HS-27A (cell line): ENCODE results near the gene SPRY2.
"Not testable (repeated sequence)": the region's sequence is repeated elsewhere in the genome, so short reads cannot be mapped to it uniquely, and the experiment has no call there.

Experiments used
- DNase-seq: peaks from one replicate; pipeline ENCODE4 v3.0.0-alpha.2; 2012; ENCODE audit warnings: low read depth, missing footprints

Gene SPRY2

DNA sequence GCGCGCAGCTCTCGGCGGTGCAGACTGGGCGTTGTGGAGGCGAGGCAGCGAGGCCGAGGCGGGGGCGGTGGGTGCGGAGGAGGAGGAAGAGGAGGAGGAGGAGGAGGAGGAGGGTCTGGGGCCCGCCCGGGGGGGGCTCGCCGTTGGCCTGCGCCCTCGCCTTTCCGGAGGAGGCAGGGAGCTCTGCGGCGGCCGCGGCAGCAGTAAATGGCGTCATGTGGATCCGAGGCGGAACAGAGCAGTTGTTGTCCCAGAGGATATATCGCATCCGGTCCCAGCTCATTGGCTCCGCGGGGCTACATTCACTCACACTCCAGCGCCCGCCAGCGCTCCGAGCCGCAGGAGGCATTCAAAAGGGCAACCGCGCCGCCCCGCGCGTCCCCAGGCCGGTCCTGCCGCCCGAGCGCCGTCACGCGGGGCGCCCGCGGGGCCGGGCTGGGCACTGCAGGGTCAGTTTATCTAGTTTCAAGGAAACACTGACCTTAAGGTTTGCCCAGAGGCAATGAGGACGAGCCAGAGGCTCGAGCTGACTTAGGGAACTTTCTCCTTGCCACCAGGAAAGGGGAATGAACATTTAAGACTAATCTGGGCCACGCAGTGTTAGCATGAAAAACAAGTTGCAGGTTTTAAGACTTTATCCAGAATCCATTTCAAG is at the start of gene SPRY2:
SPRY2 (minus strand) TSS at position 26 of the 655 bp plus-strand sequence. CDS start 3,421 bp downstream, outside the sequence.
- peak; percentile 77 for DNase-seq

GRCh38 chr13:80390338-80390737 is 49.4 kb upstream of the SPRY2 start:
- no peak for DNase-seq

GRCh38 chr13:80389073-80390038 is 48.4 kb upstream of the SPRY2 start:
- no peak for DNase-seq

GRCh38 chr13:80388506-80388905 is 47.6 kb upstream of the SPRY2 start:
- no peak for DNase-seq

DNA sequence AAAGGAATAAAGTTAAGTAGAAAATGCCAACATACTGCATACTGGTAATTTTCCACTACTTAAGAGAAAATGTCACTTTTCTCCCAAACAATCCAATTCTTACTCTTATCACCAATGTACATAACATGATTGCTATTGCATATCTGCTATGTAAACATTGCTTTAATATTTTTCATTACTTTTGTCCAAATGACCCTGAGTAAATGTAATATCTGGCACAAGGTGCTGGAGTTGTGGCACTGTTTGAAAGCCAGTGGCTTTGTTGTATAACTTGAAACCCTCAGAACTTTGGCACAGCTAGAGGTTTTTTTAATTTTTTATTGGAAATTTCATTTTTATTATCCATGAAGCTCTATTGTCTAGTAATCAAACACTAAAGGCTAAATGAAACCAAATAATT is 45.7 kb upstream of the SPRY2 start:
- DNase-seq: no peak

- DNase-seq: no peak
Measured at GRCh38 chr13:80386002-80386401, 45.1 kb upstream of the SPRY2 start.

DNA sequence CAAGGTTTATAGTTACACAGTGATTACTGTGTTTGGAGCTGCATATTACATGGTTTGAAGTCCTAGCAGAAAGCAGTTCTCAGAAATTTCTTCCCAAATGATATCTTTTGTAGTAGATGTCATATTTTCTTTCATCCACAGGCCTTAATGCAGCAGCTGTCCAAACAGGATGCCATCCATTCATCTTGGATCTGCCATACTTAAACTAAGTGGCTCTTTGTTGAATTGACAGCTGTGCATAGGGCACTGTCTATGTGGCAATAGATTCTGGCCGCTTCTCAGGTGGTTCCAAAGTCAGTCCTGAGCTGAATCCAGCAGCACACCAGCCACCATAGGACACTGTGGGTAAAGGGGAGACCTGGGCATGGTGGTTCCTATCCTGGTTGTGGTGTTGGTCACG is 41.6 kb upstream of the SPRY2 start:
- DNase-seq: no peak

DNA sequence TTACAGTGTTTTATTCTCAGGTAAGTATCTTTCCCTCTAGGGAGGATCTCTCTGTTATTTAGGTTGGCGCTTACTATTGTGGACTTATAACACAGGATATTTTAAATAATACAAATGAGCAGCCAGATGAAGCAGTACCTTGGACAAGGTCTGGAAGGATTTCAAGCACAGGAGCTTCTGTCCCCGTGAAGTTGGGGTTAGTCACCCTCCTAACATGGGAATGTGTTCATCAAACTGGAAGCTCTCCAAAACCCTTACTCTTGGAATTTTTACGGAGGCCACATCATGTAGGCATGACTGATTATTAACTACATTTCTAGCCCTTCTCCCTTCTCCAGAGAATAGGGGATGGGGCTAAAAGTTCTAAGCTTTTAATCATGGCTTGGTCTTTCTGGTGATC is 38.3 kb upstream of the SPRY2 start:
- peak; percentile 7 for DNase-seq

DNA sequence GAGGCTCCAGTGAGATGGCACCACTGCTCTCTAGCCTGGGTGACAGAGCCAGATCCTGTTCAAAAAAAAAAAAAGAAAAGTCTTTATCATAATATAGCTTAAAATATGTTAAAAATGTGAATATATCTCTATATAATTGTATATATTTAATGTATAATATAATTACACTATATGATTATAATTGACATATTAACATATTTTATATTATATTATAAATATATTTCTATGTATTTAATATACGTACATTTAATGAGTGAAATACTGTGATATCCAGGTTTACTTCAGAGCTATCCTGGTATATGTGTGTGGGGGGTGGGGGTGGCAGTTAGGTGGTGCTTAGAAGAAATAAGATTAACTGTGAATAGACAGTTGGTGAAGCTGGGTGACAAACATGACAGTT is 35.6 kb upstream of the SPRY2 start:
- DNase-seq: no peak

DNA sequence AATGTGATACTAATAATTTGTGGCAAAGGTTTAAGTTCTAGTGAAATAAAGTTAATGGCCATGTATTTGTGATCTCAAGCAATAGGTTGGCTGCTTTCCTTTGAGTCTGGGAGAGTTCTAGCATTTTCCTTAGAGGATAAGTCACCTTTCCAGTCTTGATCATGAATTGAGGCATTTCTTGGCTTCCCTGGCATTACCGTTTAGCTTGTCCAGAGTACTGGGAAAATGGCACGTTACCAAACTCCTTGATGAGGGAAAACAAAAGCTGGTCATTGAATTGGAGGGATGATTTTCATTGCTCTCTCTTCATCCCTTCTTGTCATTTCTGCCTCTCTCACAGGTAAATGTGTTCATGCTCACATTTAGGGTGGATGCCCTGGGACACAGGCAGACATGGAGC is 34.0 kb upstream of the SPRY2 start:
- no peak for DNase-seq

DNA sequence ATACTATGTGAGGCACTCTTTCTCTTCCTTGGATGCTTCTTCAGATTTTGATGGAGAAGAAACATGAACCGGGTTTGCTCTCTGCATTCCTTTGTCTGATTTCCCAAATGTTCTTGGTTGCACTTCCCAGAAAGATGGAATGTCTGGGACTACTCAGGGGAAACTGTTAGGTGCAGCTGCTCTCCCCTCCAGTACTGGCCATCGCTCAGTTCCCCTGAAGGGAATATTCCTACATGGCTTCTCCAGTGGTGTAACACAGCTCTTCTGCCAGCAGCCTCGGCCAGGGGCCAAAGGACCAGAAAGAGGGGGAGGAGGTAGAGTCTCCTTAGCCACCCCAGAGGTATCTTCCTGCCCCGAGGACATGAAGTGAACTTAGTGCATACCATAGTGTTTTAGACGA is 33.5 kb upstream of the SPRY2 start:
- no peak for DNase-seq

DNA sequence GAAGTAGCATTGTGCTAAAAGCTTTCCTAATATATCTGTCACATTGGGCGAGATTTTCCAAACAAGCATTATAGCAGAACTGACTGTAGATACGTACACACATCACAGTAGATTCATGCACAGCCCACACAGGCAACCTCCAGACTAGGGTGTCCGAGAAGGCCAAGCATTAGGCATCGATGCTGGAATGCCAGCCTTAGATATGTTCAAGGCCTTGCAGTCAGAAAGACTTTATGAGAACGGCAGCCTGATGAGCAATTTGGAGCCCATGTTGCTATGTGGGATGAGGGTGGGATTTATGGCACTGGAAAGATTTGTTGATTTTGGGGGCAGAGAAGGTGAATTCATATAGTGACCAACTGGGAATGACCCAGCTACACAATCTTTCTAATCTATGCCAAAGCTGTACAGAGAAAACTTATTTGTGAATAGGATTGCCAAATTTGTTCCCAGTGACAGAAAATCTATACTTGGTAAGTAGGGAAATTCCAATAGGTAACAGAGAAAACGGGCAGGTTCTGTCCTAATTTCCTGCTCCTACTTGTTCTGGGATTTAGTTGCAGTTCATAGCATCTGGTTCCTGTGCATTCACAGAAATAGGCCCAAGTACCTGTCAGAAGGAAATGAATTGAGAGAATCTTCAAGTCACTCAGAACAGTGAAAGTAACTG is 31.0 kb upstream of the SPRY2 start:
- DNase-seq: no peak

- no peak for DNase-seq
Measured at GRCh38 chr13:80367473-80367872, 26.5 kb upstream of the SPRY2 start.

DNA sequence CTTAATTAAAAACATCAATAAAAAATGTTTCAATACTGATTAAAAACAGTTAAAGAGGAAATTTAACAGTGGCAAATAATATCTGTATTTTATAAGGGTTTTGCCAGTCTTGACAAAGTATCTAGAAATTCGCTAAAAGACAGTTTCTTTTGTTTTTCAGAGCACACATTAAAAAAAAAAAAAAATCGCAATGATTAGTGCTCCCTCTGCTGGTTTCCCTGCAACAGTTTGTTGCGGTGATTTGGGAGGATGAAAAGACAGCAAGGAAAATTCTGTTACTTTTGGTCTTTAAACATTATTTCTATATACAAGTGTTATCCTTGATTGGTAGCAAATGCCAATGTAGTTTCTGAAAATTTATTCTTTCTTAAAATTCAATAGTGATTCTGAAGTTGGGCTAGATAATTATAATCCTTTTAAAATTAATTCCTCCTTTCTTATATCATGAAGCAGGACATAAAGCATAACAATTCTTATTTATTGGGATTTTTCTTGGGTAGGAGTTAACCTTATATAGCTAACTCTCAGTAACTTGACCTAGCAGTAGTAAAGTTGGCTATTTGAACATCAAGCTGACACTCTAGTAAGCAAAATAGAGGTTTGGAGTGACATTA is 23.1 kb upstream of the SPRY2 start:
- peak; percentile 12 for DNase-seq

- DNase-seq: no peak
Measured at GRCh38 chr13:80362481-80362880, 21.6 kb upstream of the SPRY2 start.

- no peak for DNase-seq
Measured at GRCh38 chr13:80361883-80362327, 21.0 kb upstream of the SPRY2 start.

DNA sequence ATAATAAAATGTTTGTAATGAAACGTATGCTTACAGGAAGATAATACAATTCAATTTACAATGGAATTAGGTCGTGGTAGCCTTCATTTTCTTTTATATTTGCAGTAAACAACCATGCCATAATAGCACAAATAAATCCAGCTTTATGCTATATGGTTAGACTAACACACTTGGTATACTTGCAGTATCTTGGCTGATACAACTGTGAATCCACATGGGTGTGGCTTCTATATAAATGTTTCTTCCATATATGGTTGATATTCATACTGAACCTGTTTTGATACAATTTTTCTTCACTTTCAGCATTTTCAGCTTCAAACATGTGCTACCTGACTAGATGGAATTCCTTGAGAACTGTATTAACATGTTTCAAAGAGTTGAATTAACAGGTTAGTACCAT is 20.4 kb upstream of the SPRY2 start:
- DNase-seq: no peak

GRCh38 chr13:80360453-80360800 is 19.5 kb upstream of the SPRY2 start:
- no peak for DNase-seq

- DNase-seq: no peak
Measured at GRCh38 chr13:80359778-80360452, 19.0 kb upstream of the SPRY2 start.

- DNase-seq: no peak
Measured at GRCh38 chr13:80359414-80359777, 18.5 kb upstream of the SPRY2 start.

GRCh38 chr13:80355496-80356094 is 14.7 kb upstream of the SPRY2 start:
- DNase-seq: not testable (repeated sequence)
